GM23248 (cell line): ENCODE data around the gene SBK2.

Source experiments
- EZH2 ChIP-seq: fragments of 200-600 bp; sonication (generic); IDR thresholded peaks from 2 replicates; pipeline ENCODE4 v1.6.1; 2018; ENCODE audit warnings: antibody characterized with exemption, mild to moderate bottlenecking; ENCODE audit not compliant: insufficient read depth, poor library complexity, severe bottlenecking
- EZH2phosphoT487 ChIP-seq: fragments of 200-600 bp; sonication (generic); IDR thresholded peaks from 2 replicates; pipeline ENCODE4 v1.6.1; 2018; ENCODE audit warnings: antibody characterized with exemption, moderate library complexity, mild to moderate bottlenecking, low read depth; ENCODE audit not compliant: insufficient read depth

- no peak for TF ChIP-seq EZH2
- no peak for TF ChIP-seq EZH2phosphoT487
Measured at GRCh38 chr19:55487924-55488687, 48.8 kb downstream of the SBK2 start, which contains the start of gene SSC5D.
